Activated T-cell treated with anti-CD3 and anti-CD28 coated beads, Interleukin-2, amount 50 U/mL, for 48 hours (primary cell): ENCODE measurements around the gene CRIM1.

Source experiments
- DNase-seq, 2 experiments: peaks; one replicate each; pipeline ENCODE4 v3.0.0-alpha.2; 2020

CRIM1 gene

GRCh38 chr2:36403675-36404230, 48.2 kb downstream of the CRIM1 start:
- DNase-seq, result no peak

DNA sequence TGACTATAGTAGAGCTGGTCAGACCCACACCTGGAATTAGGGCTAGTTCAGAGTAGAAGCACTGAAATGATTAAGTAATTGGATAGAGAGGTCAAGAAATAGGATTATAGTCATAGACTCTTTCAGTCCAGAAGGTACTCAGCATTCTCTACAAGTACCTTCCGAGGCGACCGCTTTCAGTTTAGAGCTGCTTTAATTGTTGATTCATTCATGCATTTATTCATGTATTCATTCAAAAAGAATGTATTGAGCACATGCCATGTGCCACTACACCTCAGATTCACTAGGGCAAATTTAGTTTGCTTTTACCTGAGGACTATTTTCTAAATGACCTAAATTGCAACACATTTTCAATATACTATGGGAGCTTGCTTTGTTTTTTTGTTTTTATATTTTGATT, 48.7 kb downstream of the CRIM1 start:
- DNase-seq, result no peak

DNA sequence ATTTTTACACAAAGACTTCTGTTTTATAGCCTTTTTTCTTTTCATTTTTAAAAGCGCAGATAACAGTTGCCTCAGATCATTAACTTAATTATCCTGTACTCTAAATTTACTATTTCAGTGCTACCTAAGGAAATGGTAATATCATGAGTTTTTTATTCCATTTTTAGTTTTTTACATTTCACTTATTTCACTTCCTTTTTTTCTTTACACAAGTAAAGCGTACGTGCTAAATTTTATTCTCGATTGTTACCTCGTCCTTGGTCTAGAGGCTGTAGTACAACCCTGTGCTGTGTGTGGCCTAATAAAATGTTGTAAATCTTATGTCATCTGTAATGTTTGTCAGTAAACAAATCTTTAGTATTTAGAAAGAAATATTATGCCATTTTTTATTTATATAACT, 49.2 kb downstream of the CRIM1 start:
- no peak for DNase-seq

- no peak for DNase-seq
Measured at GRCh38 chr2:36405183-36405582, 49.6 kb downstream of the CRIM1 start.

DNA sequence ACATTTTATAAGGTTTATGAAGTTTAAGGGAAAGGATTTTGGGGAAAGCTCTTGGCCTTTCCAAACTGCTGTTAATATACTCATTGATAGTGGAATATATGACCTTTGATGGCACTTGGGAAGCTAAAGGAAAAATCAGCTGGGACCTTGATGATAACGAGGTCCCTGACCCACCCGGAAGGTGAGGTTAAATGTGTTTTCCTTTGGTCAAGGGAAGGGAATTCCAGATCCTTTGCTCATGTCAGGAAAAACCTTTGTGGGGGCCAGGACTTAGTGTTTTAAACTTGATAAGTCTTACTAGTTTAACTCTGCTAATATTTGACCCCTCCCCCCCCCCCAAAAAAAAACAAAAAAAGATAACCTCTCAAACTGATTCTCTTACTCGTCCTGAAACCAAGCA, 50.7 kb downstream of the CRIM1 start:
- DNase-seq, result no peak

GRCh38 chr2:36407413-36407812, 51.8 kb downstream of the CRIM1 start:
- DNase-seq, result no peak

GRCh38 chr2:36408198-36408703, 52.7 kb downstream of the CRIM1 start:
- DNase-seq, result no peak

- DNase-seq, result no peak
Measured at GRCh38 chr2:36409335-36409734, 53.8 kb downstream of the CRIM1 start.

- no peak for DNase-seq
Measured at GRCh38 chr2:36409935-36410334, 54.4 kb downstream of the CRIM1 start.

- DNase-seq, result no peak
Measured at GRCh38 chr2:36410681-36411080, 55.1 kb downstream of the CRIM1 start.

GRCh38 chr2:36411962-36412444, 56.4 kb downstream of the CRIM1 start:
- DNase-seq, result no peak

DNA sequence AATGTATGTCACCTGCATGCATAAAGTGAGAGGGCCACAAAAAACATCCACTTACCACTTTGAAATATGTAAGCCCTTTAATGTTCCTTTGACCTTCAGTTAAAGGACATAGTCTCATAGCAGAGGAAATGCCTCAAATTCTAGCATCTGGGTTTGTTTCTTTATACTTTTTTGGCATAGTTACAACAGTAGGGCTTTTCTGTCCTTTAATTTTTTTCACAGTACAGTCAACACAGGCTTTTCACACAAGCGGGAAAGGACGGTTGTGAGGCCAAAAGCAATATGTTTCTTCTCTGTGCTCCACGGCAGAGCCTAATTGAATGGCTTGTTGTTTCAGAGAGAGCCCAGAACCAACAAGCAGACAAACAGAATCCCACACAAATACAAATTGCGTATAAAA, 57.6 kb downstream of the CRIM1 start:
- no peak for DNase-seq

DNA sequence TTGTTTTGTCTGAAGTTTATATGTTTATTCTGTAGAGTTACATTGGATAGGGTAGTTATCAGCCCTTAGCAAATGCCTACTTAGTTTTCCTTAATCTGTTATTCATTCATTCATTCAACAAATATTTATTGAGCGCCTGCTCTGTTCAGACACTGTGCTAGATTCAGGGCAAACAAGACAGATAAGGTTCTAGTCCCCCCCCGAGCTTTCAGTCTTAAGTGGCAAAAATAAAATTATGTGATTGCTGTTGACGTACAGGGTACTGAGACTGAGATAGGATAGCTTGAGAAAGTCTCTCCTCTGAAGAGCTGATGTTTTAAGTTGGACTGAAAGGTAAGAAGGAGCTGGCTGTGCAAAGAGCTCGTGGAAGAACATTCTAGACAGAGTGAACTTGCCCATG, 58.7 kb downstream of the CRIM1 start:
- no peak for DNase-seq

GRCh38 chr2:36415381-36416022, 59.9 kb downstream of the CRIM1 start:
- DNase-seq, result no peak

DNA sequence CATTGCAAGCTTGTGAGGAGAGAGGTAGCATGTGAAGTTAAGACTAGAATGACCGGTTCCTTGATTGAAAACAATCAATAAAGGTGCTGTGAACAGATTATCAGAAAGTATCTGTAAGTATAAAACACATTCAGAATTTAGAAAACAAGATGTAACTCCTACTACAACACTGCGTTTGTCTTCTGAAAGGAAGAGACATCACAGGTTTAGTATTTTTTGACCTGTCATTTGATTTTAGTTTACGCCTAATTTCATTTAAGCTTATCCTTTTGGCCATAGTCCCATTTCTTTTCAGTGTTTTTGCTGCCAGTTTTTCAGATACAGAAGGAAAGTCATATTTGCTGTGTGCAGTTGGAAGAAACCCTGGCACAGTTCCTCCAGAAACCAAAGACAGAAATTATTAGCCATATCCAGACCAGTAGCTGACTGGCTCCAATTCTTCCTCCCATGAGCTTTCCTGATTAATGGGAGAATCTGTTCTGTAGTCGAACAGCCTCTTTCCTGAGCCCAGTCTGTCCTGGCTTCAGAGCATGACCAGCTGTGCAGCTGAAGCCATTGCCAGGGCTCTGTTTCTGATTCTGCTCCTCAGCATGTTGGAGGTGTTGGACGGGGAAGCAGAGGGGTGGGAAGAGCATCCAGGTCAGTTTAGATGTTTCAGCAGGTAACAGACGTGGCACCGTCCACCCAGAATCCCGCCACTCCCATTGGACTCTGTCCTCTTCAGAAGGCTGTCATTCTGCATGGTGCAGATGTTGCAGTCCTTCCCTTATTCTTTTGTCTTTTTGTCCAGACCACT, 61.0 kb downstream of the CRIM1 start:
- no peak for DNase-seq

GRCh38 chr2:36420569-36421181, 65.1 kb downstream of the CRIM1 start:
- no peak for DNase-seq

DNA sequence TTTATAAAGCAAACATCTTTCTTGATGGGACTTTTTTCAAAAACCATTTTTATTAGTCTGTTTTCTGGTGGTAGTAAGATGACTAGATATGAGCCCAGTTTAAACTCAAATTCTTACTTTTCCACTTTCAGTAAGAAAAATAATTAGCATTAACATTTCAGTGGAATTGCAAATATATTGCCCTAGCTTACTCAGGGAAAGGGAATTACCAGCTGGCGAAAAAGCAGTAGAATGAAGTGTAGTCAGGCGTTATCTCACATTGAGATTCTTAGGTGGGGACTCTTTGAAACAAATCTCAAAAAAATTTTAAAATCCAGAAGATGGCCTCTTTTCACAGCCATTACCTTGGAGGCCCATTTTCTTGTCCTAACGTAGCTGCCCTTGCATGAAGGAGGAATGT, 65.8 kb downstream of the CRIM1 start:
- DNase-seq, result no peak

- DNase-seq, result no peak
Measured at GRCh38 chr2:36423172-36423571, 67.6 kb downstream of the CRIM1 start.

DNA sequence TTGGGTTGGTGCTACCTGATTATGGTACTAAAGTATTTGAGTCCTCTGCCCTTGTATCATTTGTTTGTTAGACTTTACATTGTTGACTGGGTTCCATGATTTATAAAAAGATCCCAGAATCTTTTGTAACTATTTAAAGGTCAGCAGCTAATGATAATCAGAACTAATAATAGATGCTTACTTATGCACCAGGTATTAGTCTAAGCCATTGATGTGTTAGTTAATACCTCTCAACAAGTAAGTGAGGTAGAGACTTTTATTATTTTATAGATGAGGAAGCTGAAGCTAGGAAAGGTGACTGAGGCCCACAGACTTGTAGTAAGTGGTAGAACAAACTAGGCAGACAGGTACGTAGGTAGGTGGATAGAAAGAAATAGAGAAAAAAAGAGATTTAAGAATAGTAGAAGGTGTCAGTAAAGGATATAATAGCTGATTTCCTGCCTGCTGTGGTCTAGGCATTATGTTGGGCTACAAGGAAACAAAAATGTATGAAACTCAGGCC, 68.1 kb downstream of the CRIM1 start:
- DNase-seq, result no peak

DNA sequence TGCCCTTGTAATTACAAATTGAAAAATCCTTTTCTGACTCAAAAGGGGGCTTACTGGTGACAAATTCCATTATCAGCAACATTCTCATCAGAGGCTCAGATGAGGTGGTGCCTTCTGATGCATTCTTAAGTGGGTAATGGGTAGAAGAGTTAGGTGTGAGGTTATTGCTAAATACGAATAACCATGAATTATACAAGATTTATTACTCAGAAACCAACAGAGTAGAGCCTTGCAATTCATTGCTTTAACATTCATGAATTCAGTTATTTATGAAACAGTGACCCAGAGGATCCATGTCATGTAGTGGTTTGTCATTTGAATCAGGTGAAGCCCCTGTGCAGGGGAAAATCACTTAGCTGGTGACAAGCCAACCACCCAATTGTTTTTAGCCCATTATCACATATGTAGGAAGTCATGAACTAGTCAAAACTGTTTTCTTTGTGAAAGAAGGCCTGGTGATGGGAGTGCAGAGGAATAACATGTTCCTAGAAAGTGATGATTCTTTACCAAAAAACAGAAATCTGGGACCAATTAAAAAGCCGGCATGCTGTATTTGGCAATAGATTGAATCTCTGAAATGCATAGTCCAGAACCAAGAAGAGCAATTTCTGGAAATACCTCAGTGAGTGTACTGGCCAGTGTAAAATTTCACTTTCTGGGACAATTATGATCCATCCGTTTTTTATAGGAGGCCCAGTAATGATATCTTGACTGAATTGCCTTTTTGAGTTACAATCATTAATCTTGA, 70.2 kb downstream of the CRIM1 start:
- DNase-seq, result no peak

GRCh38 chr2:36427790-36428243, 72.2 kb downstream of the CRIM1 start:
- DNase-seq, result no peak

DNA sequence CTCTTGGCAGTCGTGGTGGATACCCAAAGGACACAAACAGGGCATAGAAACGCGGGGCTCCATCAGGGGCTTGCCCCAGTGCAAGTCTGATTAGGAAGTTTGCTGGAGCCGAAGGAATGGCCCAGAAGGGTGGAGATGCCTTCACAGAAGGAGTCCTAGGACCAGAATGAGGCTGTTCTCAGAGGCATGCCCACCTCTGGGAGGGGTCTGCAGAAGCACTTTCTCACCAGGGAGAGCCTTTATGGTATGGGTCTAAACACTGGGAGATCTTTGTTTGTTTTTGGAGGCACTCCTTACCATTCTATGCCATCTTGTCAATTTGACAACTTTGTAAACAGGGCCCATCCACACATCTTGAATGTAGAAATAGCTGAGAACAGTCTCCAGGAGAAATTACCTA, 75.0 kb downstream of the CRIM1 start:
- DNase-seq, result no peak

GRCh38 chr2:36432479-36432878, 76.9 kb downstream of the CRIM1 start:
- DNase-seq, result no peak
